ENCODE data around the gene DYSF. TPM values are rescaled to one million over a fixed set of nuclear protein-coding genes. Genes with fewer than 3 reads are reported as not detected.

Gene DYSF
- total RNA-seq, 4 donors from 2014 or later, result 3.7 to 18.7 (median 10.6) TPM

GRCh38 chr2:71417300-71418202, 35.8 kb upstream of the DYSF start:
- DNase-seq, result no peak
- WGBS, 2 donors (ENCODE audit: low coverage in 1 of 2), result 15 to 43% methylated on average over 3 to 8 of the region's 16 CpGs
- H3K4me1 ChIP-seq, result peaks cover 0 to 17% (median 8%) of the 10 kb centered on the region in 4 donors
- TF ChIP-seq EP300 (IDR thresholded peaks at IDR 0.05; ENCODE audit: low read depth) (no peak), POLR2A (IDR thresholded peaks at IDR 0.05) (peak; percentile 16)
- H3K4me3 ChIP-seq, result peak overlapping the region in 2 of 4 donors; percentile 27 to 45
- intact Hi-C loops (cut with DNase I; ENCODE audit: low total_unique reads) (no loop called here), in situ Hi-C loops (cut with MboI; ENCODE audit: low pct_ligation_motif_present in 1 of 4, low pct_unique_long_range_greater_than_20kb in 1 of 4, low sequenced_read_pairs in 3 of 4) (no loop called here)
- peak overlapping the region; percentile 49 to 79 (median 68) for H3K27ac ChIP-seq
- no peaks in the 10 kb centered on the region for H3K36me3 ChIP-seq
- no peaks in the 10 kb centered on the region for H3K27me3 ChIP-seq
- H3K9me3 ChIP-seq, result no peaks in the 10 kb centered on the region

GRCh38 chr2:71419145-71419544, 34.2 kb upstream of the DYSF start:
- Histone ChIP-seq H3K27ac (no peak overlapping the region), H3K4me3 (no peak overlapping the region), H3K36me3 (peaks cover 0 to 10% (median 3%) of the 10 kb centered on the region in 4 donors), H3K27me3 (no peaks in the 10 kb centered on the region), H3K9me3 (no peaks in the 10 kb centered on the region), H3K4me1 (peaks cover 0 to 23% (median 8%) of the 10 kb centered on the region in 4 donors)
- in situ Hi-C loops (cut with MboI; ENCODE audit: low pct_ligation_motif_present in 1 of 4, low pct_unique_long_range_greater_than_20kb in 1 of 4, low sequenced_read_pairs in 3 of 4) (no loop called here), intact Hi-C loops (cut with DNase I; ENCODE audit: low total_unique reads) (no loop called here)
- WGBS, 2 donors (ENCODE audit: low coverage in 1 of 2), result 85 to 87% methylated on average over 4 of the region's 4 CpGs
- no peak for DNase-seq
- TF ChIP-seq CTCF (IDR thresholded peaks at IDR 0.05) (no peak), POLR2A (IDR thresholded peaks at IDR 0.05) (no peak), POLR2AphosphoS5 (IDR thresholded peaks at IDR 0.05) (no peak), EP300 (IDR thresholded peaks at IDR 0.05; ENCODE audit: low read depth) (no peak)

- Histone ChIP-seq H3K36me3 (peaks cover 0 to 15% (median 5%) of the 10 kb centered on the region in 4 donors), H3K27me3 (no peaks in the 10 kb centered on the region), H3K9me3 (no peaks in the 10 kb centered on the region), H3K27ac (no peak overlapping the region), H3K4me3 (no peak overlapping the region), H3K4me1 (peaks cover 0 to 23% (median 8%) of the 10 kb centered on the region in 4 donors)
- intact Hi-C loops (cut with DNase I; ENCODE audit: low total_unique reads) (no loop called here), in situ Hi-C loops (cut with MboI; ENCODE audit: low pct_ligation_motif_present in 1 of 4, low pct_unique_long_range_greater_than_20kb in 1 of 4, low sequenced_read_pairs in 3 of 4) (no loop called here)
- no peak for DNase-seq
- 53 to 83% methylated on average over 1 of the region's 1 CpG for WGBS, 2 donors (ENCODE audit: low coverage in 1 of 2)
- TF ChIP-seq POLR2A (IDR thresholded peaks at IDR 0.05), result no peak
- no peak for TF ChIP-seq CTCF (IDR thresholded peaks at IDR 0.05)
- TF ChIP-seq POLR2AphosphoS5 (IDR thresholded peaks at IDR 0.05), result no peak
- no peak for TF ChIP-seq EP300 (IDR thresholded peaks at IDR 0.05; ENCODE audit: low read depth)
These were observed 33.4 kb upstream of the DYSF start for GRCh38 chr2:71419976-71420375.

GRCh38 chr2:71422786-71423185, 30.6 kb upstream of the DYSF start:
- TF ChIP-seq POLR2AphosphoS5 (IDR thresholded peaks at IDR 0.05), result no peak
- TF ChIP-seq EP300 (IDR thresholded peaks at IDR 0.05; ENCODE audit: low read depth), result no peak
- no peak for TF ChIP-seq CTCF (IDR thresholded peaks at IDR 0.05)
- no peak for TF ChIP-seq POLR2A (IDR thresholded peaks at IDR 0.05)
- in situ Hi-C loops (cut with MboI; ENCODE audit: low pct_ligation_motif_present in 1 of 4, low pct_unique_long_range_greater_than_20kb in 1 of 4, low sequenced_read_pairs in 3 of 4), result no loop called here
- H3K9me3 ChIP-seq, result no peaks in the 10 kb centered on the region
- no peak for DNase-seq
- peaks cover 0 to 38% (median 13%) of the 10 kb centered on the region in 4 donors for H3K36me3 ChIP-seq
- 53 to 79% methylated on average over 2 of the region's 2 CpGs for WGBS, 2 donors (ENCODE audit: low coverage in 1 of 2)
- intact Hi-C loops (cut with DNase I; ENCODE audit: low total_unique reads), result no loop called here
- H3K4me1 ChIP-seq, result peaks cover 0 to 18% (median 4%) of the 10 kb centered on the region in 4 donors
- H3K27ac ChIP-seq, result no peak overlapping the region
- no peak overlapping the region for H3K4me3 ChIP-seq
- no peaks in the 10 kb centered on the region for H3K27me3 ChIP-seq

Data from transverse colon (tissue), 4 donors.